ENCODE measurements around the gene PCSK9. TPM values are rescaled to one million over a fixed set of nuclear protein-coding genes. Genes with fewer than 3 reads are reported as not detected.

The PCSK9 gene
- total RNA-seq, 1 experiment from 2014 or later = 0.26 TPM

- no peaks in the 10 kb centered on the region for H3K4me1 ChIP-seq (ENCODE audit: control insufficient read depth, insufficient read depth, low read length)
- ChIA-PET CTCF (no interaction called here), POLR2A (no interaction called here)
- no peak overlapping the region for H3K27ac ChIP-seq (ENCODE audit: low read length)
- in situ Hi-C loops (cut with HindIII; ENCODE audit: low pct_unique_long_range_greater_than_20kb, low sequenced_read_pairs) = no loop called here
- H3K4me3 ChIP-seq (ENCODE audit: low read depth in 2 of 2, low read length in 2 of 2) = no peak overlapping the region
- H3K9me3 ChIP-seq (ENCODE audit: control insufficient read depth, insufficient read depth, low read depth, low read length) = no peaks in the 10 kb centered on the region
- BruUV-seq (replicated peaks) = no TSS peak
- TF ChIP-seq POLR2AphosphoS5 (IDR thresholded peaks at IDR 0.05; ENCODE audit: low read depth, low read length) = no peak
- TF ChIP-seq REST (IDR thresholded peaks at IDR 0.05; ENCODE audit: insufficient read depth in 1 of 2, low read depth in 2 of 2, low read length in 1 of 2) = no peak
- no peak for TF ChIP-seq TCF7L2 (IDR thresholded peaks at IDR 0.05; ENCODE audit: low read depth, low read length)
- no peak for TF ChIP-seq SIN3A (IDR thresholded peaks at IDR 0.05; ENCODE audit: borderline replicate concordance, insufficient read depth, low read depth, low read length)
- no peak for TF ChIP-seq CTCF (IDR thresholded peaks at IDR 0.05)
- ATAC-seq = no peak
- H3K27me3 ChIP-seq (ENCODE audit: control insufficient read depth, insufficient read depth, low read length) = no peaks in the 10 kb centered on the region
- intact Hi-C loops (cut with micrococcal nuclease; ENCODE audit: unreplicated experiment) = no loop called here
- peaks cover 77% of the 10 kb centered on the region for H3K36me3 ChIP-seq (ENCODE audit: control insufficient read depth, insufficient read depth, low read length)
- DNase-seq (ENCODE audit: low read depth, low spot score) = no peak
Measured at GRCh38 chr1:55076356-55076755, 37.0 kb downstream of the PCSK9 start.

- ATAC-seq = no peak
Measured at GRCh38 chr1:55078470-55078869, 39.1 kb downstream of the PCSK9 start.

More at GRCh38 chr1:55078470-55078869, 39.1 kb downstream of the PCSK9 start:
- H3K4me3 ChIP-seq (ENCODE audit: low read depth in 2 of 2, low read length in 2 of 2) = no peak overlapping the region
- TF ChIP-seq REST (IDR thresholded peaks at IDR 0.05; ENCODE audit: insufficient read depth in 1 of 2, low read depth in 2 of 2, low read length in 1 of 2) (no peak), SIN3A (IDR thresholded peaks at IDR 0.05; ENCODE audit: borderline replicate concordance, insufficient read depth, low read depth, low read length) (no peak), CTCF (IDR thresholded peaks at IDR 0.05) (no peak), POLR2AphosphoS5 (IDR thresholded peaks at IDR 0.05; ENCODE audit: low read depth, low read length) (no peak), TCF7L2 (IDR thresholded peaks at IDR 0.05; ENCODE audit: low read depth, low read length) (no peak)
- POLR2A ChIA-PET = no interaction called here
- intact Hi-C loops (cut with micrococcal nuclease; ENCODE audit: unreplicated experiment) (no loop called here), in situ Hi-C loops (cut with HindIII; ENCODE audit: low pct_unique_long_range_greater_than_20kb, low sequenced_read_pairs) (no loop called here)
- no peaks in the 10 kb centered on the region for H3K27me3 ChIP-seq (ENCODE audit: control insufficient read depth, insufficient read depth, low read length)
- no peak for DNase-seq (ENCODE audit: low read depth, low spot score)
- CTCF ChIA-PET = no interaction called here
- no TSS peak for BruUV-seq (replicated peaks)
- H3K27ac ChIP-seq (ENCODE audit: low read length) = no peak overlapping the region
- H3K9me3 ChIP-seq (ENCODE audit: control insufficient read depth, insufficient read depth, low read depth, low read length) = no peaks in the 10 kb centered on the region
- H3K36me3 ChIP-seq (ENCODE audit: control insufficient read depth, insufficient read depth, low read length) = peaks cover 80% of the 10 kb centered on the region
- H3K4me1 ChIP-seq (ENCODE audit: control insufficient read depth, insufficient read depth, low read length) = no peaks in the 10 kb centered on the region

Data from Panc1 (cell line).